ENCODE data around the gene SEC14L2.
A peak's percentile ranks its signal among the peaks of the same experiment; 100 is the strongest.
"Not testable (repeated sequence)": the region's sequence is repeated elsewhere in the genome, so short reads cannot be mapped to it uniquely, and the experiment has no call there.

SEC14L2 gene

DNA sequence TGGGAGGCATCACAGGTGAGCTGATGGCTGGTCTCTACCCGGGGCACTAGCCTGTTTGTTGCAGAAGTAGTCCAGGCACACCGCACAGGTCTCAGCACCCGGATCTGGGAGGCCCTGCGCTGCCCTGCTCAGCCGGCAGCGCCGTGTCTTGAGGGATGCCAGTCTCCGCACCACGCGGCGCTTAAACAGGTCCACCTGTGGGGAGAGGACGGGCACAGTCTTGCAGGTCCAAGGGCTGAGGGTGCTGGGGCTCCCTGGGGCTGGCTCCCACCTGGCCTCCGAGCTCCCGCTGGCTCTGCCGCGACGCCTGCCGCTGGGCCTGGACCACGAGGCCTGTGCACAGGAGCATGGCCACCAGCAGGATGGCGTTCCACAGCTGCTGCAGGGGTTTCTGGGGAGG is 16.8 kb upstream of the SEC14L2 start:
- DNase-seq, result no peak

DNA sequence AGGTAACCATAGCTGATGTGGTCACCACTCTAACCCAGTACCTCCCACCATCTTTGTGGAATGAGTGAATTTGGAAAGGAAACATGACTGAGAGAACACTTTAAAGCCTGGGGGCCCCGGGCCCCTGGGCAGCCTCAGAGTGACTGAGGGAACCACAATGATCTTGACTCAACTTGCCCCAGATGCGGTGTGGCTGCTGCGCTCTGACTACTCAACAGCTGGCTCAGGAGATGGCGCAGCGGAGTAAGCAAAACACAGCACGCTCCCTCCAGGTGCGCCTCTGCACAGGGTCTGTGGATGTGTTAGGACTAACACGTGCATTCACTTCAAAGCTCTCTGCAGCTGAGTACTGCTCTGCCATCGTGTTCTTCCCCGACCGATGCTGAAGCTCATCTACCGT is 15.6 kb upstream of the SEC14L2 start:
- no peak for DNase-seq

DNA sequence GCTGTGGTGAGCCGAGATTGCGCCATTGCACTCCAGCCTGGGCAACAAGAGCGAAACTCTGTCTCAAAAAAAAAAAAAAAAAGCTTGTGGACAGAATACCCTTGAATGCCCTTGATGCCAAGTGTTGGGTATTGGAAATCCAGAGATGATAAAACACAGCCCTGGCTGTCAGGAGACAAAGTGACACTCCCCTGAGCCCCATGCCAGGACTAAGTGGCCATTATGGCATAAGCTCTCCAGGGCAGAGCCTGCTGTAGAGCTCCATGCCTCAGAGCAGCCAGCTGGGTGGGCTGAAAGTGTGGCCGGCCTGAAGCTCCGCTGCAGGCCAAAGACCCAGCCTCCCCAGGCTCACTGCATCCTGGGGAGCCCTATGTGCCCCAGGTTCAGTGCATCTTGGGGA is 14.5 kb upstream of the SEC14L2 start:
- DNase-seq, result no peak

DNA sequence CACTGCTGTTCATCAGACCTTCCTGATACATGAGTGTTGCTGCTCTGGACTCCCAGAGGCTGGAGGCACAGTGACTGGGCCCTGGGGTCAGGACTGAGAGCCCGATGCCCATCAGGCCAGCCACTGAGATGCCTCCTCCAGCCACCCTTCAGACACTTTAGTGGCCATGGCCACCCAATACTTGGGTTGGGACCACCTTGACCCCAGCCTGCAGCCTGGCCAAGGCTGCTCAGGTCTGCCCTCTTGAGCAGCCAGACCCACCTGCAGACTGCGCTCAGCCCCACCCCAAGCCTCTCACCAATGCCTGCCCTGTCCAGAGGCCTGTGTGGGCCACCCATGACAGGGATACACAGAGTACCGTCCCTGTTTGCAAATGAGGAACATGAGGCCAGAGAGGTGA is 13.8 kb upstream of the SEC14L2 start:
- DNase-seq, result no peak

DNA sequence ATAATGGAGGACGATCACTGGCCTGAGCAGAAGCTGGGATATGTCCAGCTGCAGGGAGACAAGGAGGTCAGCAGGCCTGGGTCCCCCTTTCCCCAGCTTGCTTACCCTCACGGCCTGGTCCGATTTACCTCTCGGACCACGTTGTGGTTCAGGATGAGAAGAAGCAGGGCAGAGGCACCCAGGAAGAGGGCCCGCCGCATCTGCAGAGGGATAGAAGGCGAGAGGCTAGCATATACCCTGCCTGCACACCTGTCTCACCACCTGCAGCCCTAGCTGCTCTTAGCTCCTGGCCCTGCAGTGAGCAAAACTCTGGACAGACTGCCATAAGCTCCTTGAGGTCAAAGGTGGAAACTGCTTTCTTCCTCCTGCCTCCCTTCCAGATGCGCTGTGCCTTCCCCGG is 10.9 kb upstream of the SEC14L2 start:
- DNase-seq, result no peak

DNA sequence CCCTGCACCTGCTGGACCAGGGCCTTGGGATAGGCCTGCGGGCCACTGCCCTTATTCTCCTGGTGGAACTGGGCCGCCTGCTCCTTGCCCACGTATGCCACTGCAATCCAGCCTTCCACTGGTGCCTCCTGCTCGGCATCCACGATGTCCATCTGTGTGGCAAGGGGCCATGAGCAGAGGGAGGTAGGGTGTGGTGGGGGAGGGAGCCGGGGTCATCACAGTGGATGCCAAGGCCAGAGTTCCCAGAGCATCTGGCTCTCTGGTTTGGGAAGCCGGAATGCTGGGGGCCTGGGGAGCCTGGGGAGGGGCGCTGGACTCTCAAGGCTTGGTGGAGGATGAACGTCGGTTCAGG is 10.2 kb upstream of the SEC14L2 start:
- no peak for DNase-seq

DNA sequence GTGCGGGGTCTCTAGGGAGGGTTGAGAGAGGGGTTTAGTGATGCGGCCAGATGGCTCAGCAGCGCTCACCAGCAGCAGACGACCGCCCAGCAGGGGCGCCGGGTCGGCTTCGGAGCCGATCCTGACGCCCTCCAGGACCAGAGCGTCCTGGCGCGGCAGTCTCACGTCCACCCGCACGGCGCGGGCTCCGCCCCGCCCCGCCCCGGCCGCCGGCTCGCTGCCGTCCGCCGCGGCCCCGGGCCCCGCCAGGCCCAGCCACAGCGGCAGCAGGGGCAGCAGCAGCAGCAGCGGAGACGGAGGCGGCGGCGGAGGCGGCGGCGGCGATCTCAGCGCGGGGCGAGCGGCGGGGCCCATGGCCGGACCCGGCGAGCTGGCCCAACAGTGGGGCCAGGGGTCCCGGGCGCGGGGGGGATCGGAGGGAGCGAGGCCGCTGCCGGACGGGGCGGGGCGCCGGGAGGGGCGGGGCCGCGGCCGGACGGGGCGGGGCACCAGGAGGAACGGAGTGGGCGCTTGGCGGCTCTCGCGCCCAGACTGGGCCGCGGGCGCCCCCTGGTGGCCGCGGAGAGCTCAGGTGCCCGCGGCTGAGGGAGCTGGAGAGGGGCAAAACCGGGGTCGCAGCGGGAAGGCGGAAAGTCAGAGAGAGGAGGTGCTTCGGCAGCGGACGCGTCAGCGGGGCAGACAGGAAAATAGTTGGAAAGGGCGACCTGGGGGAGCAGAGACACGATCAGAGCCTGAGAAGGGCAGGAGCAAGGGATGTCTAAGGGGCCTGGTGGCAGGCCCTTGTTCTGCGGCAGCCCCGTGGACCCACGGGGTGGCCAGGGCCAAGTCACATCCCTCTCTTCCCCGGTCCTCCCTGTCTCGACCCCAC is 9.6 kb upstream of the SEC14L2 start, which contains the start of gene RNF215:
TSS of gene RNF215 (minus strand) at position 452 of the 868 bp plus-strand sequence. CDS start at position 354, 98 bp downstream.
- DNase-seq, result peak; percentile 76

DNA sequence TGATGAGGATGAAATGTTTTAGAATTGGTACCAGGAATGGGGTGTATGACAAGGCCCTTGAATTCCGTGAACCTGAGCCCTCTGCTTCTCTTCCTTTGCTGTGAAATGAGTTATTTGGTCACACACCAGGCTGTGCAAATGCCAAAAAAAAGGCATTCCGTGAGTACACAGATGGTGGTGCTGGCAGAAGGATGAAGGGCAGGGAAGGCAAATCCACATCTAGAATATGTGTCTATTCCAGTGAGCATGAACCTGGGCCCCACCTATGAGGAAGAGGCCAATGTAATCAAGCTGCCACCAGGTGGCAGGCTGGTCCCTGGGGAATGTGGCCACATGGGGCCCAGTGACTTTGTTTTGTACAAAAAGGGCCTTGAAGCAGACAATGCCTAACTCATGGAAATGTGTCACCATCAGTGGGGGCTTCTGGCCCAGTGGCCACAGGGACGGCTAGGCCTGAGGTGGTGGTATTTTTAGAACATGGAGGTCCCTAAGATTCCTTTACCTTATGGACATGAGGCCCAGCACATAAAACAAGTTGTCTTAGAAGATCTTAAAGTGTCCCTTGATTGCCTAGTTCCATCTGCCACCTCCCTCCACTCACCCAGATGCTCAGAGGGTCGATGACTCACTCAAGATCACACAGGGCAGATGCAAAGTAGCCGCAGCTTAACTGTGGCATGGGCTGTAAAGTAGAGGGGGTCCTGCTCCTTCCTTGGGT is 5.7 kb upstream of the SEC14L2 start:
- DNase-seq, result peak; percentile 94

DNA sequence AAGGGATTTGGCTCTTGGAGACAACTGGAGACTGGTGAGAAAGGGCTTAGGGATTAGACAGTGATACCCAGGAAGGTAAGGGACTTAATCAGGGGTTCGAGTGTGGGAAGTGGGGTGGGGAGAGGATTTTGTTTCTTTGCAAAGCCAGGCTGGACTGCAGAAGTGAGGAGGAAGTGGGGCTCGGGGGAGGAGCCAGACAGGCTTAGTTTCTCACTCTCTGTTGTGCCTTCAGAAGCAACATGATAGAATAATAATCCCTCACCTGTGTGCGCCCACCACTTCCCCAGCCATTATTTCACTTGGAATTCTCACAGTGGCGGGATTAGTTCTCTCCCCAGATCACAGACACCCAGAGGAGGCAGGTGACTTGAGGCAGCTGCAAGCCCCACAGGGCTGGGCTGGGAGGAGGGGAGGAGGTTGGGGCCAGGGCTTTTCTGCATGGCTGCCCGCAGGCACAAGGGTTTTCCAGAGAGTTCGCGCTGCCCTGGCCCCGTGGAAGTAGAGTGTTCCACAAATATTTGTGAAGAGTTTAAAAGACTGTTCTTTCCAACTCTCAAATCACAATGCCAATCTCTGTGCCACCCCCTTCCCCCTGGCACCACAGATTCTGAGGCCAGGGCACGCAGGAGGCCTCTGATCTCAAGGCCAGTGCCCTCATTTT is 4.0 kb upstream of the SEC14L2 start:
- no peak for DNase-seq

DNA sequence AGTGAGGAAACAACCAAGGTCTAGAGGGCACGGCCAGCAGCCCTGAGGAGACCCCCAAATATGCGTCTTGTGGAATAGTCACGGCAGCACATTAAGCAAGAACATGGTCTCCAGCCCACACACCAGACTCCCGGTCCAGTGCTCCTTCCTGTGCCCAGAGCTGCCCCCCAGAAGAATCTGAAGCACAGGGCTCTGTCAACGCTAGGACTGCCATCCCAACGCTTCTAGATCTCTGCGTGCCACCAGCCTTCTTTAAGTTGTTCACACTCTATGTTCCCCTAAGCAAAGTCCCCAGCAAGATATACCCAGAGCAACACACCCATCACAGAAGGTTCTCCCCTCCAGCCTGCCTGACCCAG is 3.5 kb upstream of the SEC14L2 start:
- no peak for DNase-seq

DNA sequence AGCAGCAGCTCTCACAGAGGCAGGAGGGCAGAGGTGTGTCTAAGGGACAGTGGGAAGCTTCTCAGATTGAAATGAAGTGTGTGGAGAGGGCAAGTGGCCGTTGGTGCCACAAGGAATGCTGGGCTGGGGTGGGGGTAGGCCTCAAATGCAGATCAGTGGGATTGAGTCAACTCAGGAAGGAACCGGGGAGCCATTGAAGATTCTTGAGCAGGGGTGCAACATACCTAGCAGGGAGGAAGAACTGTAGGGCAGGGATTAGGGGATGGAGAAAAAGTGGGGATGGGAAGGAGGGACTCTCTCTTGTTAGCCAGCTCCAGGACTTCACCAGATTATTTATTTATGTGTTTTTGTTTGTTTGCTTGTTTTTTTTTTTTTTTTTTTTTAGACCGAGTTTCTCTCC is 2.9 kb upstream of the SEC14L2 start:
- no peak for DNase-seq

DNA sequence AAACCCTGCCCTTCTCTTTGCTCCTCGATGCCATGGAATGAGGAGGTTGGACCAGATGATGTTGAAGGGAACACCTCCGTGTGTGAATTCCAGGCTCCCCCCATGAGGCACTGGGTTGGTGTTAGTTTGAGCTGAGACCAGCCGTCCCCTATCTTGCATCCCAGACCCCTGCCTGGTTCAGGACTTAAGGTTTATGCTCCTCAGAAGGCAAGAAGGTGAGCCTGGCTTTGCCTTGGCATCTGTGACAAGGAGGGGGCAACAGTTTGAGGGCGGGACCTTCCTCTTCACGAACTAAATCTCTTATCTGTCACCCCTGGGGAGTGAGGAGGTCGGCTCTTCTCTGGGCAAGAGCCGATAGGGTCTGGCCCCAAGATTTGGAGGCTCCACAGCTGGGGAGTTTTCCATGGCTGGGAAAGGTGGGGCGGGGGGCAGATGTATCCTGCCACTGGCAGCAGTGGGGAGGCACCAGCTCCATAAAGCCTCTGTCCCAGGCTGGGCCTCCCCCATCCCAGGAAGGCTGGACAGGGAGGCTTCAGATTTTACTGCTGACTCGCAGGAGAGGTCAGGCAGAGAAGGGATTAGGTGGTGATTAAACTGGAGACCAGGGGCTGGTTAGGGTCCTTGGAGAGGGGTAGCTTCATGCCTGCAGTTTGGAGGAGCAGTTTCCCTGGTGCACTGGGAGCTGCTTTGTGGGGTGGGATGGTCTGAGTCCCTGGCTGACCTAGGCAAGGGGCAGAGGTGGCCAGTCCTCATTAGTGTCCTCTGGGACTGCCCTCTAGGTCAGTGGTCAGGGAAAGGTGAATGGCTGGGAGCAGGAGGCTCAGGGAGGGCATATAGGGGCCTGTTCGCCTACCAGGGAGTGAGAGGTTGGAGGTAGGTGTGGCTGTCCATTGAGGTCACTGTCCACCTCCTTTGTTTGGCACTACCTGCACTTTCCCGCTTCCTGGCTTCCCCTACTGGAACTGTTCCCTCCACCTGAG is 1.1 kb downstream of the SEC14L2 start:
- DNase-seq, result peak; percentile 81

DNA sequence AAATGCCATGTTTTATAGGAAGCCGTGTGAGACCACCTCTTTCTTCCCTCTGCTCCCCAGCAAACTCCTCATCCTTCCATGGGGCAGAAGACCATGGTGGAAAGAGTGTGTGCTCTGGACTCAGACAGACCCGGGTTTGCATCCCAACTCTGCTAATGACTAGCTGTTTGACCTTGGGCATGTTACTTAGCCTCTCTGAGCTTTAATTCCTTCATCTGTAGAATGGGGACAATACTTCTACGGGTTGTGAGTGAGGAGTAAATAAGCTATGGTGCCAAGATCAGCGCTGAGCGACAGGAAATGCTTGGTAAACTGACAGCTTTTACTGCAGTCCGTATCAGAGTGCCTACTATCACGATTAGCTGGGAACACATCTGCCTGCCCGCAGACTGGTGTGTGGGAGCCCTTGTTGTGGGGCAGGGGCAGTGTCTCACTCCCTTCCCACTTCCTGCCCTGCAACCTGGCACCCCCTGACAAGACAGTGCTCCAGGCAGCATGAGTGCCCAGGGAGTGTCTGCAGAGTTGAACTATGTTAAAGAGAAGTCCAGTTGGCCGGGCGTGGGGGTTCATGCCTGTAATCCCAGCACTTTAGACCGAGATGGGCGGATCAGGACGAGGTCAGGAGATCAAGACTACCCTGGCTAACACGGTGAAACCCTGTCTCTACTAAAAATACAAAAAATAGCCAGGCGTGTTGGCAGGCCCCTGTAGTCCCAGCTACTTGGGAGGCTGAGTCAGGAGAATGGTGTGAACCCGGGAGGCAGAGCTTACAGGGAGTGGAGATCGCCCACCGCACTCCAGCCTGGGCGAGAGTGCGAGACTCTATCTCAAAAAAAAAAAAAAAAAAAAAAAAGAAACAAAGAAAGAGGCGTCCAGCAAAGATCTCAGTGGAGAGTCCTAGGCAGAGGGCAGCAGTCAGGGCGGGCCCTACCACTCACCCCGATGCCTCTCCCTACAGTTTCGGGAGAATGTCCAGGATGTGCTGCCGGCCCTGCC is 2.2 kb downstream of the SEC14L2 start:
- DNase-seq, result peak; percentile 94

DNA sequence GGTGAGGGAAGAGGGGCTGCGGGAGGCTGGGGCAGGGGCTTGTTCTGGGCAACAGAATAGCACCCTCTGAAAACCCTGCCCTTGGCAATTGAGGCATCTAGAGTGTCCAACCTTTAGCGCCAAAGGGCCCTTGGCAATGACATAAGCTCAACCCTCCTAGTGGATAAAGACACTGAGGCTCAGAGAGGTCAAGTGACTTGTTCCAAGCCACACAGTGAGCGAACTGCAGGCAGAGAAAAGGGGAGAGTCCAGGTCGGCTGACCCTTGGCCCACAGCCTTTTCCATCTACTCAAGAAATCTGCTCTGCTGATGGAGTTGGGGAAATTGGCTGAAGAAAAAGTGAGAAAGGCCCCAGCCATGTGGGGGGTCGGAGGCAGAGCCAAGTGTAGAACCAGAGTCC is 2.9 kb downstream of the SEC14L2 start:
- no peak for DNase-seq

DNA sequence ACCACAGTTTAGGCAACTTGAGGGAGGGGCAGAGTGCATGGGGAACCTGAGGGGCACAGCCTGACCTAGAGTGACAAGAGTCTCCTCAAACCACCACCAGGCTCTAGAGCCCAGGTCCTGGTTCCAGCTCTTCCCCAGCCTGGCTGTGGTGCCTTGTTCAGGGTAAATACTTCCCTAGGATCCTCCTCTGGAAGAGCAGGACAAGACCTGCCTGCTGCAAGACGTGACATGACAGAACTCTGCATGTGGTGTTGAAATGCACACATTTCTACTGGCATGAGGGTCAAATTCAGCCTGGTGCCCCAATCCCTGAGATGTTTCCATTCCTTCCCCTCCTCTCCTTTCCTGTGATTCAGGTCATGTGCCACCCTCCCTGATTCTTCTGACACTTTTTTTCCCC is 3.3 kb downstream of the SEC14L2 start:
- DNase-seq, result no peak

DNA sequence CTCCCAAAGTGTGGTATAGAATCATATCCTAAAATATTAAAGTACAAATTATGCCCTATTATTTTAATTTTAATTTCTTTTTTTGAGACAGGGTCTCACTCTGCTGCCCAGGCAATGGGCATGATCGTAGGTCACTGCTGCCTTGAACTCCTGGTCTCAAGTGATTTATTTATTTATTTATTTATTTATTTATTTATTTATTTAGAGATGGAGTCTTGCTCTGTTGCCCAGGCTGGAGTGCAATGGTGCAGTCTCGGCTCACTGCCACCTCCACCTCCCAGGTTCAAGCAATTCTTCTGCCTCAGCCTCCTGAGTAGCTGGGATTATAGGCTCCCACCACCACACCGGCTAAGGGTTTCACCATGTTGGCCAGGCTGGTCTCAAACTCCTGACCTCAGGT is 4.2 kb downstream of the SEC14L2 start:
- DNase-seq, result not testable (repeated sequence)

DNA sequence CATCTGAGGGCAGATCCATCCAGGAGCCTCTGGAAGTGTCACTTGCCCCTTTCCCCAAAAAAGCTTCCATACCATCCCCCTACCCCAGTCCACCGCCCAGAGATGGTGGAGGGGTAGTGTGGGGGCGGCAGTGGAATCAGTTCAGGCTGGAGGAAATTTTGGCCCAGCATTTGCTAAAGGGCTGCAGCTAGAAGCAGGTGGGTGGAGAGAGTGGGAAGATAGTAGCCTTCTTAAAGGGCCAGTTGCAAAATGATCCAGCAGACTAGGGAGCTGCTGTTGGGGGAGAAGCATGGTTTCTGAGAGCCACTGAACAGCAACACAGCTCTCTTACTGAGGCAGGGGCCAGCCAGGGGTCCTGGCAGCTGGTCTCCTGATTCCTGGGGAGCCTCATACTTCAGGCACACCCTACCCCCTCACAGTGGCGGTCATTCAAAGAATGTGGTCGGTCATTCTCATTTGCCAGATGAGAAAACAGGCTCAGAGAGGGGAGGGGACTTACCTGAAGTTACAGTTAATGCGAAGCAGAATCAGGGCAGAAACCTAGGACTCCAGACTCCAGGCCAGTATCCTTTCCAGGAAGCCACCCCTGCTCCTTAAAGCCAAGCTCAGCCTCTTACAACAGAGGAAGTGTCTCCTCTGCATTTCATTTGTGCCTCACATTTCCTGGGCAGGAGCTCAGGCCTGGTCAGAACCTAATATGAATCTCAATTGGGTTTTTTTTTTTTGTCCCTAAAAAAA is 5.4 kb downstream of the SEC14L2 start:
- peak; percentile 71 for DNase-seq

DNA sequence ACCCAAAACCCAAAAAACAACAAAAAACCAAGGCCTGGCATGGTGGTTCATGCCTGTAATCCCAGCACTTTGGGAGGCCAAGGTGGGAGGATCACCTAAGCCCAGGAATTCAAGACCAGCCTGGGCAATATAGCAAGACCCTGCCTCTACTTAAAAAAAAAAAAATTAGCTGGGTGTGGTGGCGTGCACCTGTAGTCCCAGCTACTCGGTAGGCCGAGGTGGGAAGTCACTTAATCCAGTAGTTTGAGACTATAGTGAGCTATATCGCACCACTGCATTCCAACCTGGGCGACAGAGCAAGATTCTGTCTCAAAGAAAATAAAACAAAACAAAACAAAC is 5.9 kb downstream of the SEC14L2 start:
- not testable (repeated sequence) for DNase-seq

DNA sequence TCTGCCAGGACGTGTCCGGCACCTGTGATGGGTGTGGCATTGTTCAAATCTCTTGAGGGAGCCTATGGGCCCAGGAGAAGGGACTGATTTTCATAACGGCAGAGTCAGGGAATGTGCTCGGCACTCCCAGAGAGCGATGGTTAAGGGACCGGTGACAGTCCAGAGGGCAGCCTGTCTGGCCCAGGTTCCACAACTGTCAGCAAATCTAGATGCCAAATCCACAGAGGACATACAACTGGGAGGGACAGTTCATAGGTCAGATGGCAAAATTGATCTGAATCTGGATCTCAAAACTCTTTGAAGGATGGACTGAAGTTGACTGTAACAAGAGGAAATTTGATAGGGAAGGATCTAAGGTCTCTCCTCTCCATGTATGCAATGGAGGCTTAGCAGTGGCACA is 7.5 kb downstream of the SEC14L2 start:
- DNase-seq, result no peak

DNA sequence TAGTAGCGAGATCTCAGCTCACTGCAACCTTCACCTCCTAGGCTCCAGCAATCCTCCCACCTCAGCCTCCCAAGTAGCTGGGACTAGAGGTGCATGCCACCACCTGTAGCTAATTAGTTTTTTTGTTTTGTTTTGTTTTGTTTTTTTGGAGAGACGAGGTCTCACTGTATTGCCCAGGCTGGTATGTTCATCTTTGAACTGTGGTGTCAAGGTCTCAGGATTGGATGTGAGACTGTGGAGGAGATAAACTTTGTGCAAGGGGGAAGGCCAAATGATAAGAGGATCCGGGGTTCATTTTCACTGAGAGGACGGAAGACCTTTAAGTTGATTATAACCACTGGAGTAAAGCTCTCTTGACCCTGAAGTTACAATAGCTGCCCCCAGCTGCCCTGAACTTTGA is 8.9 kb downstream of the SEC14L2 start:
- no peak for DNase-seq

DNA sequence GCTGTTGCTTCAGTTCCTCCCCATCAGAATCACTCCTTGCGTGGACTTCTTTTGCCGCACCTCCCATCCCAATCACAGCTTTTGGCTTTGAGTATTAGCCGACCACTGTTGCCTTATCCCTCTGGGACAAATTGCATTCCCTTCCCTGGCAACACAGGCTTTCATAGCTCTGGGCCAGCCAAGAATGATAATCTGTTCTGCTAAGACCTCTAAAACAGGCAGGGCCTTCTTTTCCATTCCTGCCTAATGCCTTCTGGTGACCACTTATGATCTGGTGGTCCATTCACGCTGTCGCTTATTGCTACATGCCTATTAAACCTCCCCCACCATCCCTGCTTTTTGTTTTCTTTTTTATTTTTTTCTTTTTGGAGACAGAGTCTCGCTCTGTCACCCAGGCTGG is 9.6 kb downstream of the SEC14L2 start:
- DNase-seq, result no peak

All from hematopoietic multipotent progenitor cell treated with erythropoietin and hydrocortisone succinate and interleukin-3 and kit ligand, for 8 days (in vitro differentiated cells).